GM12878 (cell line): ENCODE measurements around the gene ZNF595. TPM values are rescaled to one million over a fixed set of nuclear protein-coding genes. Genes with fewer than 3 reads are reported as not detected.
"Not testable (repeated sequence)": the region's sequence is repeated elsewhere in the genome, so short reads cannot be mapped to it uniquely, and the experiment has no call there.

ENCODE experiments used
- ATAC-seq: fragments of 200-7000 bp; cut with Tn5 transposase; 3 replicates; pipeline ENCODE4 v1.9.1; 2020; ENCODE audit warnings: mild to moderate bottlenecking, moderate library complexity
- BruUV-seq: library from RNA; stranded (reverse); fragments of 400-500 nt; replicated peaks from 2 replicates; lab custom pipeline; 2021; lab: Mats Ljungman, UMichigan
- CTCF ChIA-PET: fragments of 300-600 bp; sonication (Branson Sonifier 250); formaldehyde crosslinking; extraction: SDS; loops from one replicate; lab custom pipeline; 2021; ENCODE audit warnings: inconsistent platforms; lab: Yijun Ruan, JAX
- POLR2A ChIA-PET: fragments of 350-600 bp; formaldehyde crosslinking; extraction: SDS; loops from one replicate; lab custom pipeline; 2021; ENCODE audit warnings: inconsistent platforms; lab: Charles Lee
- RAD21 ChIA-PET: fragments of 300-600 bp; sonication (Branson Sonifier 250); formaldehyde crosslinking; loops from one replicate; lab custom pipeline; 2023; ENCODE audit warnings: antibody characterized with exemption; ENCODE audit not compliant: unreplicated experiment; lab: Charles Lee
- SMC1A ChIA-PET: fragments of 300-600 bp; sonication (Branson Sonifier 250); formaldehyde crosslinking; loops from one replicate; lab custom pipeline; 2023; ENCODE audit not compliant: unreplicated experiment, uncharacterized antibody; lab: Charles Lee
- DNase-seq: peaks from one replicate; pipeline ENCODE4 v3.0.0-alpha.2; 2011; ENCODE audit warnings: low read depth, low spot score
- FAIRE-seq: peaks from 3 replicates; lab custom pipeline; 2011; peaks lifted over from hg19 to GRCh38; lab: Jason Lieb, UNC
- H2AFZ ChIP-seq: 2 replicates; pipeline ENCODE4 v1.6.0; 2011; ENCODE audit warnings: low read depth, low read length, control low read depth; ENCODE audit not compliant: control insufficient read depth
- H3K27ac ChIP-seq: 2 replicates; pipeline ENCODE4 v1.5.1; 2011; ENCODE audit warnings: control low read depth; ENCODE audit not compliant: control insufficient read depth, insufficient read depth
- H3K27me3 ChIP-seq, 2 experiments: replicated peaks in 1 of 2; 2 replicates each; pipeline versions ENCODE4 v1.6.0 to v1.6.1; 2011; ENCODE audit warnings: low read length in 1 of 2; ENCODE audit not compliant: control insufficient read depth in 2 of 2, insufficient read depth in 2 of 2
- H3K36me3 ChIP-seq, 2 experiments: 2 replicates each; pipeline ENCODE4 v1.5.1; 2011; ENCODE audit warnings: low read length in 1 of 2; ENCODE audit not compliant: control insufficient read depth in 2 of 2, insufficient read depth in 2 of 2
- H3K4me1 ChIP-seq: 2 replicates; pipeline ENCODE4 v1.6.1; 2011; ENCODE audit warnings: mild to moderate bottlenecking, low read length, moderate library complexity, mixed read lengths; ENCODE audit not compliant: control insufficient read depth, insufficient read depth
- H3K4me2 ChIP-seq: 2 replicates; pipeline ENCODE4 v1.6.0; 2011; ENCODE audit warnings: control low read depth; ENCODE audit not compliant: control insufficient read depth, insufficient read depth
- H3K4me3 ChIP-seq: fragments of 200-600 bp; sonication (generic); 2 replicates; pipeline ENCODE4 v1.5.1; 2016
- H3K79me2 ChIP-seq: 2 replicates; pipeline ENCODE4 v1.6.0; 2011; ENCODE audit warnings: low read length; ENCODE audit not compliant: control insufficient read depth, insufficient read depth
- H3K9ac ChIP-seq: 2 replicates; pipeline ENCODE4 v1.8.0; 2011; ENCODE audit warnings: low read length, control low read depth, mixed read lengths; ENCODE audit not compliant: control insufficient read depth, insufficient read depth
- H3K9me3 ChIP-seq: replicated peaks from 3 replicates; pipeline ENCODE4 v1.5.1; 2011; ENCODE audit warnings: mild to moderate bottlenecking, low read length; ENCODE audit not compliant: control insufficient read depth, insufficient read depth
- H4K20me1 ChIP-seq: 2 replicates; pipeline ENCODE4 v1.6.0; 2011; ENCODE audit not compliant: control insufficient read depth, insufficient read depth
- WGBS: methylation state at CpG from one replicate; pipeline ENCODE4 v1.1.6; 2016; ENCODE audit warnings: low lambda C conversion rate; ENCODE audit not compliant: insufficient replicate concordance, insufficient coverage; ENCODE audit errors: missing lambda C conversion rate; 5-methylcytosine and 5-hydroxymethylcytosine counted together
- in situ Hi-C: fragments of 300-500 bp; cut with MboI; formaldehyde crosslinking; loops from 9 replicates; pipeline ENCODE4 v1.14.3; 2018; ENCODE audit warnings: mixed read lengths
- intact Hi-C: fragments of 100-400 bp; cut with micrococcal nuclease; formaldehyde crosslinking; loops from one replicate; pipeline ENCODE4 v1.14.2; 2022; ENCODE audit not compliant: unreplicated experiment
- polyA plus RNA-seq, 11 experiments: library from polyadenylated mRNA; depleted of rRNA in 4 of 11; unstranded in 6 of 11; stranded (reverse) in 5 of 11; fragments of >200 nt; fragmentation: Nextera tagmentation in 4 of 11; fragmentation: Illumina TruSeq in 1 of 11; extraction: Ambion mirVana in 4 of 11; extraction: Trizol in 1 of 11; gene quantifications; 1 replicate in 1 of 11; 2 replicates in 10 of 11; pipeline versions ENCODE4 v1.2.1 to v1.2.3, GENCODE V29; 2011 to 2016; ENCODE audit warnings: inconsistent platforms in 2 of 11, missing spikeins in 2 of 11, low read depth in 1 of 11
- total RNA-seq, 4 experiments: library from RNA; depleted of rRNA in 3 of 4; stranded (reverse); fragments of >200 nt in 3 of 4; fragmentation: Illumina TruSeq in 1 of 4; extraction: Trizol in 1 of 4; gene quantifications; 2 replicates each; pipeline versions ENCODE4 v1.2.1 to v1.2.3, GENCODE V29; 2013 to 2021

ZNF595 gene
- total and polyA plus RNA-seq, 10 of the 15 experiments (the other 5 are each of a cell fraction or from before 2014, with no cell fraction given): 0.14 to 0.21 (median 0.18) TPM; not detected in 7

DNA sequence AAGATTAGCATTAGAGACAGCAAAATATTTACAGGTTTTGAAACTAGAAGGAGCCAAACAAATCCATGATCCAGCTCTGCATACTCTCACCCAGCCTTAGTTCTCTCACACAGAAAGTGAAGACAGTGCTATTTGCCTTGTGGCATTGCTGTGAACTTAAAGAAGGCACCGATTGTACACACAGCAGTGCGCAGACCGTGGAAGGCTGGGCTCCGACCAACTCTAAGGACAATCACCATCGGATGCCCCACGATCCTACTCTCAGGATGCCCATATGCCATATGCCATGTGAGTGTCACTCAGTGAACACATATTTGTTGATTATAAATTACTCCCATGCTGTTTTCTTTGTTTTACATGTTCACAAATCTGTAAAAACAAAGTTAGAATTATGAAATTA lies 19.8 kb upstream of the ZNF595 start:
- POLR2A ChIA-PET, H3K4me3 ChIP-seq, H3K27me3 ChIP-seq, ATAC-seq, BruUV-seq, H3K9ac ChIP-seq, intact Hi-C loops, H3K36me3 ChIP-seq, H4K20me1 ChIP-seq, SMC1A ChIA-PET, H3K4me1 ChIP-seq, H3K27ac ChIP-seq, DNase-seq, CTCF ChIA-PET, RAD21 ChIA-PET, H3K9me3 ChIP-seq, H3K79me2 ChIP-seq, FAIRE-seq, H3K4me2 ChIP-seq, H2AFZ ChIP-seq, in situ Hi-C loops: not testable (repeated sequence)
- no CpG with 5 or more reads among the region's 6 CpGs for WGBS

DNA sequence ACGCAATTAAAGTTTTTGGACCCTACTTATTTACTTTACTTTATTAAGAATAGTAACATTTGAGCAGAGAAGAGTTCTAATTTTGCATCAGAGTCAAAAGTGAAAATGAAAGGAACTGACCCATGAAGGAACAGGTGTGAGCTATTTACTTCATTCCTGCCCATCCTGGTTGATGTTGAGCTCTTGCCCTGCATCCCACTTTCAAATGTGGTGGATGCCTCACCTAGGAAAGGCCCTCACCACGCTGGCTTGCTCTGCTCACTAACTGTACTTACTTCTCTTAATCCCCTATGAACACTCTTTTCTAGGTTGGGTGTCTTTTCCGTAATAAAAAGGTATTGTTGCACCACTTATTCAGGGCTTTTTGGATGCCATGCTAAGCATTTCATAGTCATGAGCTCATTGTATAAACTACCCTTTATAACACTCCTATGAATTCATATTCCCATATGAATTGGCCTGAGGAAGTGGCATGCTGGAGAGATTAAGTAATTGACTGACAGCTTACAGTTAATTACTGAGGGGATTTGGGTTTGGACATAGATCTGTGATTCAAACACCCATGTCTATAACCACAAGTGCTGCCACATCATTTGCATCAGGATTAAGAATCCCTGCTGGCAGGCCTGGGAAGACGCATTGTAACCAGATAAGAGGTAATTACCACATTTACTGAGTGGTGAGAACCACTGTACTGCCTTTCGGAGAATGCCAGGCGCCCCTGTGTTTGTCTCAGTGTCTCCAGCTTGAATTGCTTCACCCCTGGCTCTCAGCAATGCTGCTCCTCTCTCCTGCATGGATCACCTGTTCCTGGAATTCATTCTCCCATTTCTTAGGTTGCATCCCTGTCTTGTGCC lies 16.3 kb upstream of the ZNF595 start:
- H2AFZ ChIP-seq, POLR2A ChIA-PET, SMC1A ChIA-PET, intact Hi-C loops, DNase-seq, H3K27ac ChIP-seq, H3K9me3 ChIP-seq, H3K36me3 ChIP-seq, H3K9ac ChIP-seq, H3K27me3 ChIP-seq, FAIRE-seq, in situ Hi-C loops, H3K4me1 ChIP-seq, H3K4me2 ChIP-seq, H4K20me1 ChIP-seq, RAD21 ChIA-PET, H3K79me2 ChIP-seq, ATAC-seq, H3K4me3 ChIP-seq, BruUV-seq: not testable (repeated sequence)
- CTCF ChIA-PET: interaction anchor here (1.1 kb wide), 1 partner anchor 13 kb away, joined by 3 read pairs; no protein-coding TSS in a partner anchor
- WGBS: 25% methylated on average over 4 of the region's 6 CpGs

DNA sequence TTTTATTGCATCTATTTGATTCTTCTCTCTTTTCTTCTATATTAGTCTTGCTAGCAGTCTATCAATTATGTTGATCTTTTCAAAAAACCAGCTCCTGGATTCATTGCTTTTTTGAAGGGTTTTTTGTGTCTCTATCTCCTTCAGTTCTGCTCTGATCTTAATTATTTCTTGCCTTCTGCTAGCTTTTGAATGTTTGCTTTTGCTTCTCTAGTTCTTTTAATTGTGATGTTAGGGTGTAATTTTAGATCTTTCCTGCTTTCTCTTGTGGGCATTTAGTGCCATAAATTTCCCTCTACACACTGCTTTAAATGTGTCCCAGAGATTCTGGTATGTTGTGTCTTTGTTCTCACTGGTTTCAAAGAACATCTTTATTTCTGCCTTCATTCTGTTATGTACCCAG lies 14.9 kb upstream of the ZNF595 start:
- DNase-seq, H3K4me2 ChIP-seq, RAD21 ChIA-PET, CTCF ChIA-PET, FAIRE-seq, H3K27ac ChIP-seq, H3K79me2 ChIP-seq, H3K27me3 ChIP-seq, in situ Hi-C loops, ATAC-seq, BruUV-seq, H3K36me3 ChIP-seq, H3K9ac ChIP-seq, intact Hi-C loops, H3K4me3 ChIP-seq, H4K20me1 ChIP-seq, H3K9me3 ChIP-seq, H2AFZ ChIP-seq, SMC1A ChIA-PET, H3K4me1 ChIP-seq, POLR2A ChIA-PET: not testable (repeated sequence)

DNA sequence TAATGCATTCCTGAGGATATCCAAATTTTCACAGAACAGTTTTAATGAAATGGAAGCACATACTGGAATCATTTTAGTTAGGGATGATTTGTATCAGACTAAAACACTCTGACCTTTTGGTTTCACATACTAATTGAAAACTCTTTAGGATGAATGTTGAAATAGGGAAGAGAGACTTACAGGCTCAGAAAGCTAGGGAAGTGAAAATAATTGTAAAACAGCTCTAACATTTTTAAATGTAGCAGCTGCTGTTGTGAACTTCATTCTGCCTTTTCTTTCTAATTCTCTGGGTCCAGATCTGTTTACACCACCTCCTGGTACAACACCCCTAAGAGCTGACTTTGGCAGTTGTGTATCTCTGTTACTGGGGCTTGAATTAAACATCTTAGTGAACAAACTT lies 9.7 kb upstream of the ZNF595 start:
- H3K27me3 ChIP-seq, ATAC-seq, POLR2A ChIA-PET, CTCF ChIA-PET, RAD21 ChIA-PET, in situ Hi-C loops, BruUV-seq, H3K79me2 ChIP-seq, FAIRE-seq, H3K4me2 ChIP-seq, H4K20me1 ChIP-seq, H3K9me3 ChIP-seq, H3K4me1 ChIP-seq, intact Hi-C loops, H2AFZ ChIP-seq, H3K27ac ChIP-seq, H3K4me3 ChIP-seq, H3K9ac ChIP-seq, H3K36me3 ChIP-seq, DNase-seq: not testable (repeated sequence)
- SMC1A ChIA-PET: interaction anchor here (1.3 kb wide), 1 partner anchor 14 kb away, joined by 3 read pairs; no protein-coding TSS in a partner anchor
